Measurements from ENCODE around the gene NLRC5. TPM values are rescaled to one million over a fixed set of nuclear protein-coding genes. Genes with fewer than 3 reads are reported as not detected.
A peak's percentile ranks its signal among the peaks of the same experiment; 100 is the strongest.

The NLRC5 gene
- total and polyA plus RNA-seq, 5 donors from 2014 or later: 75.3 to 842 (median 98.2) TPM

GRCh38 chr16:56980792-56981724, 8.3 kb upstream of the NLRC5 start:
- Histone ChIP-seq H3K27ac (ENCODE audit: insufficient read depth, low read length, poor library complexity, severe bottlenecking) (peak overlapping the region; percentile 14), H3K4me1 (ENCODE audit: control insufficient read depth, insufficient read depth, low read length, poor library complexity, severe bottlenecking) (peaks cover 20% of the 10 kb centered on the region), H3K27me3 (ENCODE audit: control insufficient read depth, insufficient read depth, low read length) (no peaks in the 10 kb centered on the region), H3K36me3 (ENCODE audit: control insufficient read depth, insufficient read depth, low read length) (peaks cover 18% of the 10 kb centered on the region), H3K4me3 (ENCODE audit: low read depth, low read length) (no peak overlapping the region), H3K9me3 (ENCODE audit: control insufficient read depth in 2 of 2, low read length in 2 of 2) (no peaks in the 10 kb centered on the region)
- H3K36me3 Mint-ChIP-seq: peaks cover 30% of the 10 kb centered on the region
- H3K27me3 Mint-ChIP-seq: no peaks in the 10 kb centered on the region
- ATAC-seq (ENCODE audit: low read depth in 2 of 2) (no peak), DNase-seq (no peak)
- H3K27ac Mint-ChIP-seq: peak overlapping the region; percentile 12 to 91 (median 62)
- peaks cover 8 to 64% (median 32%) of the 10 kb centered on the region in 4 donors for H3K4me1 Mint-ChIP-seq
- no peaks in the 10 kb centered on the region for H3K9me3 Mint-ChIP-seq
- H3K4me3 Mint-ChIP-seq: peak overlapping the region in 2 of 4 donors; percentile 62 to 69

DNA sequence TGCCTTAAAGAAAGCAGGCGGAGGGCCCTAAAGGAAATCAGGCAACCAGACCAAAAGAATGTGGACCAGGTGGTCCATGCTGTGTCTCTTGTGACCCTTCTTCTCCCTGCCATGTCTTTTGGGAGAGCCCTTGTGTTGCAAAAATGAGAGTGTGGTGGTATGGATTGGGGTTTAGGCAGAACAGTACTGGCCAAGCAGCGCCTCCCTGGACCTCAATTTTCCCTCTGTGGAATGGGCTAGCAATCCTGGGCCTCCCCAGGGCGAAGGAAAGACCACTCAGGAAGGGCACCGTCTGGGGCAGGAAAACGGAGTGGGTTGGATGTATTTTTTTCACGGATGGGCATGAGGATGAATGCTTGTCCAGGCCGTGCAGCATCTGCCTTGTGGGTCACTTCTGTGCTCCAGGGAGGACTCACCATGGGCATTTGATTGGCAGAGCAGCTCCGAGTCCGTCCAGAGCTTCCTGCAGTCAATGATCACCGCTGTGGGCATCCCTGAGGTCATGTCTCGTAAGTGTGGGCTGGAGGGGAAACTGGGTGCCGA, 7.6 kb upstream of the NLRC5 start:
- Histone ChIP-seq H3K4me1 (ENCODE audit: control insufficient read depth, insufficient read depth, low read length, poor library complexity, severe bottlenecking) (peaks cover 28% of the 10 kb centered on the region), H3K36me3 (ENCODE audit: control insufficient read depth, insufficient read depth, low read length) (peaks cover 18% of the 10 kb centered on the region), H3K27ac (ENCODE audit: insufficient read depth, low read length, poor library complexity, severe bottlenecking) (no peak overlapping the region), H3K9me3 (ENCODE audit: control insufficient read depth in 2 of 2, low read length in 2 of 2) (no peaks in the 10 kb centered on the region), H3K27me3 (ENCODE audit: control insufficient read depth, insufficient read depth, low read length) (no peaks in the 10 kb centered on the region), H3K4me3 (ENCODE audit: low read depth, low read length) (no peak overlapping the region)
- Mint-ChIP-seq H3K36me3 (peaks cover 30% of the 10 kb centered on the region), H3K27ac (peak overlapping the region in 2 of 3 donors; percentile 62 to 91), H3K4me1 (peaks cover 4 to 67% (median 31%) of the 10 kb centered on the region in 4 donors), H3K9me3 (no peaks in the 10 kb centered on the region), H3K27me3 (no peaks in the 10 kb centered on the region), H3K4me3 (peak overlapping the region in 1 of 4 donors; percentile 69)
- ATAC-seq (ENCODE audit: low read depth in 2 of 2) (no peak), DNase-seq (no peak)

DNA sequence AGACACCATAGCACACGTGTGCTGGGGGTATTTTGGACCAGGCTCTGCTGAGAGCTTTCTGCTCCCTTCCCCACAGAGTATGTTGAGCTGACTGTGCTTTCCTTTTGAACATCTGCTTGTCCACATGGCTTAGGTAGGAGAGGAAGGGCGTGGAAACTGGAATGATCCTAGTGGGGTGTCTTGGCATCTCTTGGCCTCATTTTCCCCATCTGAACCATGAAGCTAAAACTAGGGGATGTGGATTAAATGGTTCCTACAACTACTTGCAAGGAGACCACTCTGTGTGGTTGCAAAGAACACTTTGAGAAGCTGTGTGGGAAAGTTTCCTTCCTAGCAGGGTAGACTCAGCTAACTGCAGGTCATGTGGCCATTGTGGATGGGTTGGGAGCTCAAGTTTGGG, 6.7 kb upstream of the NLRC5 start:
- Histone ChIP-seq H3K4me3 (ENCODE audit: low read depth, low read length) (no peak overlapping the region), H3K4me1 (ENCODE audit: control insufficient read depth, insufficient read depth, low read length, poor library complexity, severe bottlenecking) (peaks cover 36% of the 10 kb centered on the region), H3K36me3 (ENCODE audit: control insufficient read depth, insufficient read depth, low read length) (peaks cover 18% of the 10 kb centered on the region), H3K27me3 (ENCODE audit: control insufficient read depth, insufficient read depth, low read length) (no peaks in the 10 kb centered on the region), H3K27ac (ENCODE audit: insufficient read depth, low read length, poor library complexity, severe bottlenecking) (no peak overlapping the region), H3K9me3 (ENCODE audit: control insufficient read depth in 2 of 2, low read length in 2 of 2) (no peaks in the 10 kb centered on the region)
- no peaks in the 10 kb centered on the region for H3K9me3 Mint-ChIP-seq
- DNase-seq (no peak), ATAC-seq (ENCODE audit: low read depth in 2 of 2) (no peak)
- H3K36me3 Mint-ChIP-seq: peaks cover 30% of the 10 kb centered on the region
- no peaks in the 10 kb centered on the region for H3K27me3 Mint-ChIP-seq
- peak overlapping the region in 2 of 4 donors; percentile 35 to 69 for H3K4me3 Mint-ChIP-seq
- H3K4me1 Mint-ChIP-seq: peaks cover 4 to 71% (median 38%) of the 10 kb centered on the region in 4 donors
- peak overlapping the region in 2 of 3 donors; percentile 40 to 91 for H3K27ac Mint-ChIP-seq

GRCh38 chr16:56983211-56983751, 6.1 kb upstream of the NLRC5 start:
- Histone ChIP-seq H3K27me3 (ENCODE audit: control insufficient read depth, insufficient read depth, low read length) (no peaks in the 10 kb centered on the region), H3K36me3 (ENCODE audit: control insufficient read depth, insufficient read depth, low read length) (peaks cover 18% of the 10 kb centered on the region), H3K9me3 (ENCODE audit: control insufficient read depth in 2 of 2, low read length in 2 of 2) (no peaks in the 10 kb centered on the region), H3K27ac (ENCODE audit: insufficient read depth, low read length, poor library complexity, severe bottlenecking) (peak overlapping the region; percentile 30), H3K4me3 (ENCODE audit: low read depth, low read length) (no peak overlapping the region), H3K4me1 (ENCODE audit: control insufficient read depth, insufficient read depth, low read length, poor library complexity, severe bottlenecking) (peaks cover 41% of the 10 kb centered on the region)
- peak overlapping the region; percentile 20 to 91 (median 40) for H3K27ac Mint-ChIP-seq
- no peaks in the 10 kb centered on the region for H3K9me3 Mint-ChIP-seq
- ATAC-seq (ENCODE audit: low read depth in 2 of 2) (no peak), DNase-seq (no peak)
- H3K4me1 Mint-ChIP-seq: peaks cover 4 to 76% (median 43%) of the 10 kb centered on the region in 4 donors
- H3K36me3 Mint-ChIP-seq: peaks cover 34% of the 10 kb centered on the region
- peak overlapping the region in 1 of 4 donors; percentile 69 for H3K4me3 Mint-ChIP-seq
- no peaks in the 10 kb centered on the region for H3K27me3 Mint-ChIP-seq

- DNase-seq: no peak
- no peaks in the 10 kb centered on the region for H3K9me3 Mint-ChIP-seq
These were observed 4.7 kb upstream of the NLRC5 start for GRCh38 chr16:56984639-56985038.

DNA sequence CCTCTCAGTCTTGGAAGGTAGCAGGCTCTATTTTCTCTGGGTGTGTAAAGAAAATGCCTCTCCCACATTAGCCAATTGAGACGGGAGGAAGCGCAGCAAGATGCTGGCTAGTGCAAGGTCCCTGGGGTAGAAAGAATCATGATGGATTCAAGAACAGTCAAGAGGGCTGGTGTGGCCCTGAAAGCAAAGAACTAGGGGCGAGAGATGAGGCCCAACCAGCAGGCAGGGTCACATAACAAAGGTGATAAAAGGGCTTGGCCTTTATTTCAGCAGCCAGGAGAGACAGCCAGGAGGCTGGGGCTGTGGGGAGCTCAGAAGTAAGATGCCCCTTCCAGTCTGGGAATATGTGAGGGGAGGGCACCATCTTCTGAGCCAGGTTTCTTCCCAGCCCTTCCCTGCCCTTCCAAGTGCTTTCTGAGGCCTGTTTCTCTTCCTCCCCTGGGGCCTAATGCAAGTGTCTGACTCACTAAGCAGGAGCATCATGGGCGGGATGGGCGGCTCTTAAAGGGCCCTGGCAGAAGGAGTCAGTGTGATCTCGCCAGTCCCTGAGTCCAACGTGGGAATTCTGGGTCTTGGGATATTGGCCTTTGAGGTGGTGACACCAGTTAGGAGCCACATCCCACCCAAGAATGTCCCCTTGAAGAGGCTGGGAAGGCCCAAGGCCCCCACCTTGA, 3.9 kb upstream of the NLRC5 start:
- Mint-ChIP-seq H3K9me3 (no peaks in the 10 kb centered on the region), H3K27ac (peak overlapping the region; percentile 94 to 98 (median 96)), H3K36me3 (peaks cover 34% of the 10 kb centered on the region), H3K27me3 (no peaks in the 10 kb centered on the region), H3K4me1 (peaks cover 0 to 77% (median 48%) of the 10 kb centered on the region in 4 donors), H3K4me3 (peak overlapping the region; percentile 76 to 100 (median 99))
- ATAC-seq (ENCODE audit: low read depth in 2 of 2) (no peak), DNase-seq (no peak)
- Histone ChIP-seq H3K27ac (ENCODE audit: insufficient read depth, low read length, poor library complexity, severe bottlenecking) (peak overlapping the region; percentile 62), H3K36me3 (ENCODE audit: control insufficient read depth, insufficient read depth, low read length) (peaks cover 18% of the 10 kb centered on the region), H3K4me1 (ENCODE audit: control insufficient read depth, insufficient read depth, low read length, poor library complexity, severe bottlenecking) (peaks cover 56% of the 10 kb centered on the region), H3K27me3 (ENCODE audit: control insufficient read depth, insufficient read depth, low read length) (no peaks in the 10 kb centered on the region), H3K9me3 (ENCODE audit: control insufficient read depth in 2 of 2, low read length in 2 of 2) (no peaks in the 10 kb centered on the region), H3K4me3 (ENCODE audit: low read depth, low read length) (peak overlapping the region; percentile 52)

More at GRCh38 chr16:56984639-56985038, 4.7 kb upstream of the NLRC5 start:
- peak overlapping the region; percentile 94 to 98 (median 96) for H3K27ac Mint-ChIP-seq
- Histone ChIP-seq H3K4me3 (ENCODE audit: low read depth, low read length) (peak overlapping the region; percentile 52), H3K9me3 (ENCODE audit: control insufficient read depth in 2 of 2, low read length in 2 of 2) (no peaks in the 10 kb centered on the region), H3K36me3 (ENCODE audit: control insufficient read depth, insufficient read depth, low read length) (peaks cover 18% of the 10 kb centered on the region), H3K27me3 (ENCODE audit: control insufficient read depth, insufficient read depth, low read length) (no peaks in the 10 kb centered on the region), H3K27ac (ENCODE audit: insufficient read depth, low read length, poor library complexity, severe bottlenecking) (peak overlapping the region; percentile 62), H3K4me1 (ENCODE audit: control insufficient read depth, insufficient read depth, low read length, poor library complexity, severe bottlenecking) (peaks cover 51% of the 10 kb centered on the region)
- no peak for ATAC-seq (ENCODE audit: low read depth in 2 of 2)
- H3K27me3 Mint-ChIP-seq: no peaks in the 10 kb centered on the region
- H3K4me3 Mint-ChIP-seq: peak overlapping the region; percentile 76 to 99 (median 92)
- peaks cover 0 to 82% (median 50%) of the 10 kb centered on the region in 4 donors for H3K4me1 Mint-ChIP-seq
- H3K36me3 Mint-ChIP-seq: peaks cover 34% of the 10 kb centered on the region

DNA sequence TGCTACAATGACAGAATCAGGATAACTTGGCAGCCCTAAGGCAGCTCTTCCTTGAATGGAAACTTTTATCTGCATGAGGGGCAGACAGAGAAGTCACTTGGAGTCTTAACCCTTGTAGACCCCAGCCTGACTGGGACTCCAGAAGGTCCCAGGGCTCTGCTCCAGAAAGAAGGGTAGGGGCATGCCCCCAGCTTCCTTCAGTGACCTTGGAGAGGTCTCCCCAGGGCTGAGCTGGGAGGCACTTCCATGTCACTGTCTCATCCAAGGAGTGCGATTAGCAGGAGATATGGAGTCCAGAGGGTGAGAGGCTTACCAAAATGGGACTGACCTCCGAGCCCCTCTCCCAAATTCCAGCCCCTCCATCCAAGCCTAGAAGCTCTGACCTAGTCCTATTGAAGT, 3.4 kb upstream of the NLRC5 start:
- H3K9me3 ChIP-seq (ENCODE audit: control insufficient read depth in 2 of 2, low read length in 2 of 2): no peaks in the 10 kb centered on the region
- H3K27ac ChIP-seq (ENCODE audit: insufficient read depth, low read length, poor library complexity, severe bottlenecking): peak overlapping the region; percentile 62
- Mint-ChIP-seq H3K27ac (peak overlapping the region; percentile 96 to 99 (median 98)), H3K9me3 (no peaks in the 10 kb centered on the region), H3K36me3 (peaks cover 37% of the 10 kb centered on the region), H3K4me1 (peaks cover 0 to 79% (median 50%) of the 10 kb centered on the region in 4 donors), H3K27me3 (no peaks in the 10 kb centered on the region), H3K4me3 (peak overlapping the region; percentile 99 to 100 (median 100))
- H3K27me3 ChIP-seq (ENCODE audit: control insufficient read depth, insufficient read depth, low read length): no peaks in the 10 kb centered on the region
- ATAC-seq (ENCODE audit: low read depth in 2 of 2) (no peak), DNase-seq (no peak)
- H3K36me3 ChIP-seq (ENCODE audit: control insufficient read depth, insufficient read depth, low read length): peaks cover 18% of the 10 kb centered on the region
- H3K4me1 ChIP-seq (ENCODE audit: control insufficient read depth, insufficient read depth, low read length, poor library complexity, severe bottlenecking): peaks cover 62% of the 10 kb centered on the region
- peak overlapping the region; percentile 52 for H3K4me3 ChIP-seq (ENCODE audit: low read depth, low read length)
